Smooth muscle cell (in vitro differentiated cells): Measurements from ENCODE around the gene FCN2. TPM values are rescaled to one million over a fixed set of nuclear protein-coding genes. Genes with fewer than 3 reads are reported as not detected.

Source experiments
- DNase-seq: peaks from one replicate; lab custom pipeline; 2025; ENCODE audit not compliant: unreplicated experiment; lab: John Stamatoyannopoulos, UW
- H2AFZ ChIP-seq: fragments of 200-600 bp; sonication (generic); 2 replicates; pipeline ENCODE4 v1.6.0; 2016; ENCODE audit warnings: antibody characterized with exemption, low read depth, mild to moderate bottlenecking
- H3F3A ChIP-seq: fragments of 200-600 bp; sonication (generic); 2 replicates; pipeline ENCODE4 v1.6.0; 2017; ENCODE audit warnings: antibody characterized with exemption, low read depth
- H3K27ac ChIP-seq: fragments of 200-600 bp; sonication (generic); 2 replicates; pipeline ENCODE4 v1.5.1; 2016; ENCODE audit warnings: low read depth, mild to moderate bottlenecking
- H3K27me3 ChIP-seq: fragments of 200-600 bp; sonication (generic); 2 replicates; pipeline ENCODE4 v1.6.1; 2016; ENCODE audit warnings: low read depth, mild to moderate bottlenecking
- H3K36me3 ChIP-seq: fragments of 200-600 bp; sonication (generic); 2 replicates; pipeline ENCODE4 v1.5.1; 2016; ENCODE audit warnings: low read depth
- H3K4me1 ChIP-seq: fragments of 200-600 bp; sonication (generic); 2 replicates; pipeline ENCODE4 v1.5.1; 2016; ENCODE audit warnings: low read depth
- H3K4me2 ChIP-seq: fragments of 200-600 bp; sonication (generic); 2 replicates; pipeline ENCODE4 v1.6.0; 2016; ENCODE audit warnings: mild to moderate bottlenecking
- H3K4me3 ChIP-seq: fragments of 200-600 bp; sonication (generic); 2 replicates; pipeline ENCODE4 v1.5.1; 2016; ENCODE audit warnings: mild to moderate bottlenecking
- H3K79me2 ChIP-seq: fragments of 200-600 bp; sonication (generic); 2 replicates; pipeline ENCODE4 v1.6.0; 2016; ENCODE audit warnings: low read depth, mild to moderate bottlenecking
- H3K9ac ChIP-seq: fragments of 200-600 bp; sonication (generic); 2 replicates; pipeline ENCODE4 v1.6.0; 2016; ENCODE audit warnings: low read depth
- H3K9me3 ChIP-seq: fragments of 200-600 bp; sonication (generic); replicated peaks from 2 replicates; pipeline ENCODE4 v1.5.1; 2016; ENCODE audit warnings: low read depth
- H4K20me1 ChIP-seq: fragments of 200-600 bp; sonication (generic); 2 replicates; pipeline ENCODE4 v1.6.0; 2016; ENCODE audit warnings: low read depth
- CTCF ChIP-seq: fragments of 200-600 bp; sonication (generic); IDR thresholded peaks from 2 replicates; pipeline ENCODE4 v1.5.1; 2017; ENCODE audit warnings: borderline replicate concordance, mild to moderate bottlenecking, antibody characterized with exemption; ENCODE audit not compliant: insufficient read depth, poor library complexity, severe bottlenecking
- WGBS: methylation state at CpG from one replicate; pipeline ENCODE4 v1.1.7; 2016; ENCODE audit warnings: low lambda C conversion rate; 5-methylcytosine and 5-hydroxymethylcytosine counted together
- polyA plus RNA-seq: library from polyadenylated mRNA; unstranded; fragments of >200 nt; fragmentation: Nextera tagmentation; extraction: Ambion mirVana; gene quantifications from 2 replicates; pipeline ENCODE4 v1.2.1, GENCODE V29; 2016
- total RNA-seq: library from RNA; depleted of rRNA; stranded (reverse); fragments of >200 nt; gene quantifications from 2 replicates; pipeline ENCODE4 v1.2.3, GENCODE V29; 2014

FCN2 gene
- total and polyA plus RNA-seq, 2 experiments from 2014 or later = not detected

DNA sequence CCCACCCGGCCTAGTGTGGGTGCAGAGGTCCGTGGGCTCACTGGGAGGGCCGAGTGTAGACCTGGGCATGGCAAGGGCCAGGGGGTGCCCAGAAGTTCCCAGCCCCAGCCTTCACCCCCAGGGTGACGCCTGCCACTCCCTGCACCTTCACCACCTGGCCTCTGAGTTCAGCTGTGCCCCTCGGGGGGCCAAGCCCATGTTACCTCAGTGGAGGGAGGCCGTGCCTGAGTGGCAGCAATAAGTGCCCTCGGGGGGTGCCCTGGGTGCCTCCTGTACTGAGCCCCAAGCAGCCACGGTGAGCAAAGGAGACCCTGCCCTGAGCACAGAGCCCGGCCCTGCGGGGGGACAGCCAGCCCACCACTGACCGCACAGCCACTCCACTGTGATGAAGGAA lies 10.3 kb upstream of the FCN2 start:
- no peak for TF ChIP-seq CTCF

DNA sequence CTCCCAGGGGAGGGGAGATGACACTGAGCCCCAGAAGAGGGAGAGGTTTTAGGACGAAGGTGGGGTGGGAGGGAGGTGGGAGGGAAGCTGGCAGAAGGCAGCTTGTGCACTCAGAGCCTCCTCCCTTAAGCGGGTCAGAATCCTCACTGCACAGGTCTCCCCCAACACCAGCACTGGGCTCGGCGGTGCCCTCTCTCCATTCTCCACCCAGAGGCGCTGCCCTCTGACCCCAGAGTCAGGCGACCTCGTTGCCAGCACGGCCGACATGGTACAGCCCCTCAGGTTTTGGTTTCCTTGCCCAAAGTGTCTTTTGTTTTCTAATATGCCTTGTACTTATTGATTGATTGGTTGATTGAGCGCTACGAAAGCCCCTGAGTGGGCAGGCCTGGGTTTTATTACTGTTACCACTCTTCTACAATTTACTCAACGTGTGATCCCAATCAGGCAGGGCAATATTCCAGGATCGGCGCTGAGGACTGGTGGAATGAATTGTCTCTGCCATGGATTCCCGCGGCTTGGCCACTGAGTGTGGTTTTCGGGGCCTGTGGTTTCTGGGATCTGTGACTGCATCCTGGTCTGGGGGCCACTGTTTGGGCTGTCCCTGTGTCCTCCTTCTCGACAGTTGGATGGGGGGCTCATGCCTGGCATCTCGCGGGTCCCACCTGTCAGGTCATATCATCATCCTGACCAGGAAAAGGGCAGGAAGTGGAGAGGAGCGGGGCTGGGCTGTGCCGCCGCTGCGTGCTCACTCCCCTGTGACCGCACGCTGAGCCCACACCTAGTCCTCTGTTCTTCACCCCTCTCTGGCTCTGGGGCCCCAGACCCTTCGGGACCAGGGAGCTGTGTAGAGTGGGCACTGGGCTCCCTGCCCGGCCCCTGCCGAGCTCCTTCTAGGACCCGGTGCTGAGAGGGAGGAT lies 9.6 kb upstream of the FCN2 start:
- no peaks in the 10 kb centered on the region for H3K27me3 ChIP-seq
- H3K4me2 ChIP-seq = no peak overlapping the region
- no peak overlapping the region for H3K9ac ChIP-seq
- 91% methylated on average over 29 of the region's 30 CpGs for WGBS
- no peaks in the 10 kb centered on the region for H3K79me2 ChIP-seq
- no peaks in the 10 kb centered on the region for H3K36me3 ChIP-seq
- H4K20me1 ChIP-seq = no peaks in the 10 kb centered on the region
- DNase-seq = no peak
- H3K4me3 ChIP-seq = no peak overlapping the region
- no peaks in the 10 kb centered on the region for H3K4me1 ChIP-seq
- H3K27ac ChIP-seq = no peak overlapping the region
- no peak for TF ChIP-seq CTCF
- H3K9me3 ChIP-seq = no peaks in the 10 kb centered on the region
- H3F3A ChIP-seq = no peaks in the 10 kb centered on the region
- H2AFZ ChIP-seq = no peak overlapping the region

More for the DNA sequence above, 10.3 kb upstream of the FCN2 start:
- Histone ChIP-seq H3K27me3 (no peaks in the 10 kb centered on the region), H3K9me3 (no peaks in the 10 kb centered on the region), H3K9ac (no peak overlapping the region), H3K4me1 (no peaks in the 10 kb centered on the region), H3F3A (no peaks in the 10 kb centered on the region), H3K27ac (no peak overlapping the region), H2AFZ (no peak overlapping the region), H3K36me3 (no peaks in the 10 kb centered on the region), H3K4me2 (no peak overlapping the region), H3K4me3 (no peak overlapping the region), H3K79me2 (no peaks in the 10 kb centered on the region), H4K20me1 (no peaks in the 10 kb centered on the region)
- 90% methylated on average over 11 of the region's 11 CpGs for WGBS
- no peak for DNase-seq

DNA sequence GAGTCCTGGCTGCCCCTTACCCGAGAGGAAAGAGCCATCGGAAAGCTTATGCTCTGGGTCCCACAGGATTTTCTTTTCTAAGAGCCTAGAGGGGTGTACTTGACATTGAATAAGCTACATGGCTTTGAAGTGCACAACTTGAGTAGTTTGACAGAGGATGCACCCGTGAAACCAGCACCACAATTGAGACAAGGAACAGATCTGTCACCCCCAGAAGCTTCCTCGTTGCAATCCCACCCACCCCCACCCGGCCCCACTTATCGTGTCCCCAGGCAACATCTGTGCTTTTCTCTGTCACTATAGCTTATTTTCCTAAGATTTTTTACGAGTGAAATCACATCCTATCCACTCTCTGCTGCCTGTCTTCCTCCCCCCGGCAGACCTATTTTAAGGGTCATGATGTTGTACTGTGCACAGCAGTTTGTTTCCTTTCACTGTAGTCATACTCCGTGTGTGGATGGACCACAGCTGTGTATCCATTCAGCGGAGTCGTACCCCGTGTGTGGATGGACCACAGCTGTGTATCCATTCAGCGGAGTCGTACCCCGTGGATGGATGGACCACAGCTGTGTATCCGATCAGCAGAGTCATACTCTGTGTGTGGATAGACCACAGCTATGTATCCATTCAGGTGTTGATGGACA lies 8.8 kb upstream of the FCN2 start:
- H3K27ac ChIP-seq = no peak overlapping the region
- 89% methylated on average over 16 of the region's 16 CpGs for WGBS

More for the DNA sequence above, 8.8 kb upstream of the FCN2 start:
- no peaks in the 10 kb centered on the region for H3K4me1 ChIP-seq
- no peak overlapping the region for H3K4me2 ChIP-seq
- no peak for TF ChIP-seq CTCF
- H4K20me1 ChIP-seq = no peaks in the 10 kb centered on the region
- H3K9me3 ChIP-seq = no peaks in the 10 kb centered on the region
- no peaks in the 10 kb centered on the region for H3F3A ChIP-seq
- H3K79me2 ChIP-seq = no peaks in the 10 kb centered on the region
- H2AFZ ChIP-seq = no peak overlapping the region
- H3K9ac ChIP-seq = no peak overlapping the region
- H3K36me3 ChIP-seq = no peaks in the 10 kb centered on the region
- DNase-seq = no peak
- H3K4me3 ChIP-seq = no peak overlapping the region
- peaks cover 2% of the 10 kb centered on the region for H3K27me3 ChIP-seq
